HUES64 (cell line): ENCODE data around the gene CIAO3.

Experiments
- H3K27ac ChIP-seq: 2 replicates; pipeline ENCODE4 v1.7.0; 2013; ENCODE audit warnings: low read depth, low read length, inconsistent platforms
- H3K27me3 ChIP-seq: 2 replicates; pipeline ENCODE4 v1.6.1; 2013; ENCODE audit warnings: mild to moderate bottlenecking, low read length; ENCODE audit not compliant: insufficient read depth
- H3K36me3 ChIP-seq: 2 replicates; pipeline ENCODE4 v1.6.1; 2013; ENCODE audit warnings: mild to moderate bottlenecking, low read length; ENCODE audit not compliant: insufficient read depth
- H3K4me1 ChIP-seq: 2 replicates; pipeline ENCODE4 v1.6.1; 2013; ENCODE audit warnings: mild to moderate bottlenecking, low read length, moderate library complexity; ENCODE audit not compliant: insufficient read depth
- H3K4me3 ChIP-seq: 2 replicates; pipeline ENCODE4 v1.5.1; 2013; ENCODE audit warnings: mild to moderate bottlenecking, low read length, moderate library complexity
- H3K9ac ChIP-seq: 2 replicates; pipeline ENCODE4 v1.6.1; 2013; ENCODE audit warnings: mild to moderate bottlenecking, low read depth, low read length
- H3K9me3 ChIP-seq: 2 replicates; pipeline ENCODE4 v1.6.1; 2013; ENCODE audit warnings: low read depth, low read length; ENCODE audit not compliant: insufficient read depth
- WGBS: fragments of 150-250, 120-280 bp; methylation state at CpG from one replicate; pipeline ENCODE4 v1.1.7; 2013; ENCODE audit warnings: missing lambda C conversion rate; 5-methylcytosine and 5-hydroxymethylcytosine counted together

CIAO3 gene

GRCh38 chr16:704552-705380, 36.0 kb downstream of the CIAO3 start:
- H3K27ac ChIP-seq: no peak overlapping the region
- 19% methylated on average over 49 of the region's 50 CpGs for WGBS

GRCh38 chr16:704047-704446, 36.8 kb downstream of the CIAO3 start:
- H3K36me3 ChIP-seq: no peaks in the 10 kb centered on the region
- peaks cover 98% of the 10 kb centered on the region for H3K27me3 ChIP-seq
- no peaks in the 10 kb centered on the region for H3K9me3 ChIP-seq
- 85% methylated on average over 7 of the region's 7 CpGs for WGBS
- no peak overlapping the region for H3K9ac ChIP-seq
- H3K4me1 ChIP-seq: no peaks in the 10 kb centered on the region
- H3K27ac ChIP-seq: no peak overlapping the region
- no peak overlapping the region for H3K4me3 ChIP-seq

More at GRCh38 chr16:704552-705380, 36.0 kb downstream of the CIAO3 start:
- Histone ChIP-seq H3K36me3 (no peaks in the 10 kb centered on the region), H3K9me3 (no peaks in the 10 kb centered on the region), H3K9ac (no peak overlapping the region), H3K27me3 (peaks cover 98% of the 10 kb centered on the region), H3K4me3 (peak overlapping the region; percentile 35), H3K4me1 (no peaks in the 10 kb centered on the region)

- Histone ChIP-seq H3K36me3 (no peaks in the 10 kb centered on the region), H3K9me3 (no peaks in the 10 kb centered on the region), H3K9ac (no peak overlapping the region), H3K4me3 (no peak overlapping the region), H3K27me3 (peaks cover 98% of the 10 kb centered on the region), H3K4me1 (no peaks in the 10 kb centered on the region), H3K27ac (no peak overlapping the region)
- 79% methylated on average over 12 of the region's 12 CpGs for WGBS
These were observed 37.4 kb downstream of the CIAO3 start for GRCh38 chr16:703406-703805.

GRCh38 chr16:702341-702740, 38.5 kb downstream of the CIAO3 start:
- no peaks in the 10 kb centered on the region for H3K9me3 ChIP-seq
- H3K9ac ChIP-seq: no peak overlapping the region
- H3K27me3 ChIP-seq: peaks cover 97% of the 10 kb centered on the region
- H3K36me3 ChIP-seq: no peaks in the 10 kb centered on the region
- no peaks in the 10 kb centered on the region for H3K4me1 ChIP-seq
- no peak overlapping the region for H3K4me3 ChIP-seq
- WGBS: 83% methylated on average over 19 of the region's 19 CpGs
- no peak overlapping the region for H3K27ac ChIP-seq

- Histone ChIP-seq H3K4me1 (no peaks in the 10 kb centered on the region), H3K9me3 (no peaks in the 10 kb centered on the region), H3K27me3 (peaks cover 96% of the 10 kb centered on the region), H3K4me3 (peak overlapping the region; percentile 3; the same call in 1 of the 2 replicates), H3K9ac (no peak overlapping the region), H3K27ac (no peak overlapping the region), H3K36me3 (no peaks in the 10 kb centered on the region)
- WGBS: 6% methylated on average over 76 of the region's 76 CpGs
These were observed 39.9 kb downstream of the CIAO3 start for GRCh38 chr16:700684-701584.

GRCh38 chr16:698911-699671, 41.7 kb downstream of the CIAO3 start:
- H3K9me3 ChIP-seq: no peaks in the 10 kb centered on the region
- H3K27me3 ChIP-seq: peaks cover 97% of the 10 kb centered on the region
- H3K4me1 ChIP-seq: no peaks in the 10 kb centered on the region
- H3K4me3 ChIP-seq: no peak overlapping the region
- no peaks in the 10 kb centered on the region for H3K36me3 ChIP-seq
- H3K27ac ChIP-seq: no peak overlapping the region
- whole genome bisulfite sequencing: 75% methylated on average over 19 of the region's 19 CpGs
- H3K9ac ChIP-seq: no peak overlapping the region

- peaks cover 93% of the 10 kb centered on the region for H3K27me3 ChIP-seq
- H3K27ac ChIP-seq: no peak overlapping the region
- peak overlapping the region; percentile 58 for H3K4me3 ChIP-seq
- WGBS: 6% methylated on average over 71 of the region's 71 CpGs
- H3K36me3 ChIP-seq: no peaks in the 10 kb centered on the region
- peak overlapping the region; percentile 51; the same call in 1 of the 2 replicates for H3K9ac ChIP-seq
- no peaks in the 10 kb centered on the region for H3K4me1 ChIP-seq
- no peaks in the 10 kb centered on the region for H3K9me3 ChIP-seq
These were observed 45.3 kb downstream of the CIAO3 start for GRCh38 chr16:695355-696089.

- Histone ChIP-seq H3K27ac (no peak overlapping the region), H3K36me3 (no peaks in the 10 kb centered on the region), H3K4me3 (peak overlapping the region; percentile 56), H3K9ac (no peak overlapping the region), H3K9me3 (no peaks in the 10 kb centered on the region), H3K4me1 (no peaks in the 10 kb centered on the region), H3K27me3 (peaks cover 87% of the 10 kb centered on the region)
- WGBS: 4% methylated on average over 37 of the region's 37 CpGs
These were observed 45.9 kb downstream of the CIAO3 start for GRCh38 chr16:694863-695354.

- no peak overlapping the region for H3K27ac ChIP-seq
- peak overlapping the region; percentile 56 for H3K4me3 ChIP-seq
- H3K4me1 ChIP-seq: no peaks in the 10 kb centered on the region
- H3K9ac ChIP-seq: no peak overlapping the region
- 3% methylated on average over 64 of the region's 64 CpGs for WGBS
- H3K27me3 ChIP-seq: peaks cover 81% of the 10 kb centered on the region
- no peaks in the 10 kb centered on the region for H3K36me3 ChIP-seq
- H3K9me3 ChIP-seq: no peaks in the 10 kb centered on the region
These were observed 46.5 kb downstream of the CIAO3 start for GRCh38 chr16:694187-694862.

GRCh38 chr16:693766-694165, 47.0 kb downstream of the CIAO3 start:
- Histone ChIP-seq H3K9ac (no peak overlapping the region; the same call in 1 of the 2 replicates), H3K9me3 (no peaks in the 10 kb centered on the region), H3K4me3 (peak overlapping the region; percentile 56), H3K36me3 (no peaks in the 10 kb centered on the region), H3K27me3 (peaks cover 75% of the 10 kb centered on the region), H3K4me1 (no peaks in the 10 kb centered on the region), H3K27ac (no peak overlapping the region)
- 4% methylated on average over 37 of the region's 37 CpGs for WGBS
